Prostate gland (tissue), 2 donors: ENCODE data around the gene OGFRL1.

Experiments used
- CTCF ChIP-seq, 4 experiments: fragments of 200-600 bp in 2 of 4; fragments of 450-650 bp in 2 of 4; sonication (generic) in 2 of 4; IDR thresholded peaks; 1 replicate in 3 of 4; 2 replicates in 1 of 4; pipeline ENCODE4 v1.5.1; 2016 to 2019; ENCODE audit warnings: antibody characterized with exemption in 4 of 4, mild to moderate bottlenecking in 2 of 4, moderate library complexity in 2 of 4
- POLR2A ChIP-seq: fragments of 450-650 bp; IDR thresholded peaks from one replicate; pipeline ENCODE4 v1.6.1; 2016; ENCODE audit warnings: antibody characterized with exemption, mild to moderate bottlenecking

DNA sequence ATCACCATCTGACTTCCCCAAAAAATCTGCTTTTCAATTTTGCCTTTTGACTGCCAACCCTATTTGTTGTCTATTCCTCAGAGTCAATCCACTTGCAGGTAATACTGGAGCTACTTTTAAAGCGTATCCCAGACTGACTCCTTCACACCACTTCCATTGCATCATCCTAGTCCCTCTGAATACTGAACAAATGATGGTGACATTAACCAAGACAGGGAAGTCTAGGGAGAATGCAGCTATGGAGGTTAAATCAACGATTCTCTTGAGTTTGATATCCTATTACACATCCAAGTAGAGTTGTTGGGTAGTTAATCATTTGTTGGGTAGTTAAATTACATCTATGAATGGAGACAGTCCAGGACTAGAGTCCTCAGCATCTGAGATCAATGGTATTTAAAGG, 2.0 kb downstream of the OGFRL1 start:
- TF ChIP-seq POLR2A (no peak), CTCF (IDR thresholded peaks at IDR 0.05) (no peak)
